ENCODE results near the gene APOB.

Gene APOB

GRCh38 chr2:21006423-21007128 lies 37.3 kb downstream of the APOB start:
- no peak for DNase-seq (ENCODE audit: low read depth in 2 of 3, low spot score in 1 of 3)

- no peak for DNase-seq (ENCODE audit: low read depth in 2 of 3, low spot score in 1 of 3)
Observed at GRCh38 chr2:21005700-21006422, 38.0 kb downstream of the APOB start.

GRCh38 chr2:21005111-21005699 lies 38.7 kb downstream of the APOB start:
- DNase-seq (ENCODE audit: low read depth in 2 of 3, low spot score in 1 of 3): no peak

GRCh38 chr2:21004181-21004572 lies 39.7 kb downstream of the APOB start:
- DNase-seq (ENCODE audit: low read depth in 2 of 3, low spot score in 1 of 3): no peak

- DNase-seq (ENCODE audit: low read depth in 2 of 3, low spot score in 1 of 3): no peak
Observed at GRCh38 chr2:21003572-21004180, 40.2 kb downstream of the APOB start.

GRCh38 chr2:21002814-21003192 lies 41.1 kb downstream of the APOB start:
- DNase-seq (ENCODE audit: low read depth in 2 of 3, low spot score in 1 of 3): no peak

- DNase-seq (ENCODE audit: low read depth in 2 of 3, low spot score in 1 of 3): no peak
Observed at GRCh38 chr2:21001988-21002813, 41.7 kb downstream of the APOB start.

- no peak for DNase-seq (ENCODE audit: low read depth in 2 of 3, low spot score in 1 of 3)
Observed at GRCh38 chr2:21001225-21001946, 42.5 kb downstream of the APOB start.

GRCh38 chr2:20999906-21000645 lies 43.8 kb downstream of the APOB start:
- no peak for DNase-seq (ENCODE audit: low read depth in 2 of 3, low spot score in 1 of 3)

GRCh38 chr2:20998972-20999905 lies 44.6 kb downstream of the APOB start:
- no peak for DNase-seq (ENCODE audit: low read depth in 2 of 3, low spot score in 1 of 3)

- no peak for DNase-seq (ENCODE audit: low read depth in 2 of 3, low spot score in 1 of 3)
Observed at GRCh38 chr2:20997953-20998722, 45.7 kb downstream of the APOB start.

GRCh38 chr2:20994130-20994529 lies 49.7 kb downstream of the APOB start:
- no peak for DNase-seq (ENCODE audit: low read depth in 2 of 3, low spot score in 1 of 3)

- no peak for DNase-seq (ENCODE audit: low read depth in 2 of 3, low spot score in 1 of 3)
Observed at GRCh38 chr2:20992201-20992711, 51.6 kb downstream of the APOB start.

GRCh38 chr2:20990442-20991430 lies 53.1 kb downstream of the APOB start:
- no peak for DNase-seq (ENCODE audit: low read depth in 2 of 3, low spot score in 1 of 3)

GRCh38 chr2:20989404-20989803 lies 54.5 kb downstream of the APOB start:
- DNase-seq (ENCODE audit: low read depth in 2 of 3, low spot score in 1 of 3): no peak

- DNase-seq (ENCODE audit: low read depth in 2 of 3, low spot score in 1 of 3): no peak
Observed at GRCh38 chr2:20988905-20989304, 55.0 kb downstream of the APOB start.

All from stimulated activated CD4-positive, alpha-beta T cell treated with anti-CD3 and anti-CD28 coated beads, Interleukin-12 subunit alpha, Interleukin-12 subunit beta, amount 100 ng/mL, for 48 hours (primary cell).